ENCODE results near the gene GNG13.
"Not testable (repeated sequence)": the region's sequence is repeated elsewhere in the genome, so short reads cannot be mapped to it uniquely, and the experiment has no call there.

GNG13 gene

GRCh38 chr16:831571-832413 is 31.3 kb upstream of the GNG13 start:
- DNase-seq (ENCODE audit: low read depth), result no peak

- no peak for DNase-seq (ENCODE audit: low read depth)
Measured at GRCh38 chr16:830871-831570, 30.5 kb upstream of the GNG13 start.

GRCh38 chr16:830107-830870 is 29.8 kb upstream of the GNG13 start:
- DNase-seq (ENCODE audit: low read depth), result no peak

- no peak for DNase-seq (ENCODE audit: low read depth)
Measured at GRCh38 chr16:828891-829290, 28.4 kb upstream of the GNG13 start.

- no peak for DNase-seq (ENCODE audit: low read depth)
Measured at GRCh38 chr16:827513-827912, 27.0 kb upstream of the GNG13 start.

GRCh38 chr16:825341-826061 is 25.0 kb upstream of the GNG13 start:
- DNase-seq (ENCODE audit: low read depth), result no peak

GRCh38 chr16:824601-825000 is 24.1 kb upstream of the GNG13 start:
- DNase-seq (ENCODE audit: low read depth), result no peak

GRCh38 chr16:824194-824593 is 23.7 kb upstream of the GNG13 start:
- DNase-seq (ENCODE audit: low read depth), result no peak

GRCh38 chr16:822909-823297 is 22.4 kb upstream of the GNG13 start:
- DNase-seq (ENCODE audit: low read depth), result no peak

GRCh38 chr16:822174-822908 is 21.8 kb upstream of the GNG13 start:
- no peak for DNase-seq (ENCODE audit: low read depth)

- DNase-seq (ENCODE audit: low read depth), result no peak
Measured at GRCh38 chr16:821751-822150, 21.2 kb upstream of the GNG13 start.

- DNase-seq (ENCODE audit: low read depth), result no peak
Measured at GRCh38 chr16:820748-821147, 20.2 kb upstream of the GNG13 start.

- DNase-seq (ENCODE audit: low read depth), result not testable (repeated sequence)
Measured at GRCh38 chr16:820044-820408, 19.5 kb upstream of the GNG13 start.

GRCh38 chr16:819336-820043 is 19.0 kb upstream of the GNG13 start:
- DNase-seq (ENCODE audit: low read depth), result no peak

- DNase-seq (ENCODE audit: low read depth), result no peak
Measured at GRCh38 chr16:818592-818991, 18.1 kb upstream of the GNG13 start.

GRCh38 chr16:818132-818531 is 17.6 kb upstream of the GNG13 start:
- no peak for DNase-seq (ENCODE audit: low read depth)

- no peak for DNase-seq (ENCODE audit: low read depth)
Measured at GRCh38 chr16:817001-817906, 16.7 kb upstream of the GNG13 start.

GRCh38 chr16:815861-816260 is 15.3 kb upstream of the GNG13 start:
- no peak for DNase-seq (ENCODE audit: low read depth)

- DNase-seq (ENCODE audit: low read depth), result no peak
Measured at GRCh38 chr16:814974-815373, 14.4 kb upstream of the GNG13 start.

- DNase-seq (ENCODE audit: low read depth), result no peak
Measured at GRCh38 chr16:813916-814412, 13.4 kb upstream of the GNG13 start.
